Upper lobe of left lung (tissue), 4 donors: ENCODE data around the gene GJD4.

Experiments used
- CTCF ChIP-seq, 6 experiments: fragments of 450-650 bp in 4 of 6; fragments of 200-600 bp in 2 of 6; sonication (generic) in 2 of 6; IDR thresholded peaks; one replicate each; pipeline ENCODE4 v1.5.1; 2016 to 2019; ENCODE audit warnings: antibody characterized with exemption in 6 of 6
- EP300 ChIP-seq, 4 donors: sonication (generic); formaldehyde crosslinking; IDR thresholded peaks; one replicate each; pipeline ENCODE4 v1.5.1; 2017; ENCODE audit warnings: antibody characterized with exemption in 4 of 4, control low read depth in 2 of 4
- POLR2A ChIP-seq, 4 donors: fragments of 450-650 bp; IDR thresholded peaks; one replicate each; pipeline ENCODE4 v1.5.1; 2016 to 2017; ENCODE audit warnings: antibody characterized with exemption in 4 of 4, mild to moderate bottlenecking in 2 of 4
- POLR2AphosphoS5 ChIP-seq, 2 donors: sonication (generic); formaldehyde crosslinking; IDR thresholded peaks; one replicate each; pipeline ENCODE4 v1.5.1; 2017; ENCODE audit warnings: antibody characterized with exemption in 2 of 2

- TF ChIP-seq CTCF (IDR thresholded peaks at IDR 0.05) (no peak), POLR2A (IDR thresholded peaks at IDR 0.05) (no peak), POLR2AphosphoS5 (IDR thresholded peaks at IDR 0.05) (no peak), EP300 (IDR thresholded peaks at IDR 0.05) (no peak)
Measured at GRCh38 chr10:35595106-35595505, 10.0 kb upstream of the GJD4 start.
